ACHN (cell line): ENCODE results near the gene PHACTR1.

Experiments used
- DNase-seq: peaks from one replicate; pipeline ENCODE4 v3.0.0-alpha.2; 2015
- in situ Hi-C: cut with HindIII; loops from 2 replicates; pipeline ENCODE4 v1.10.0; 2017; ENCODE audit warnings: low sequenced_read_pairs, low pct_ligation_motif_present, low pct_unique_long_range_greater_than_20kb

The PHACTR1 gene

GRCh38 chr6:12992770-12993169 is 276.2 kb downstream of the PHACTR1 start:
- in situ Hi-C loops = no loop called here
- DNase-seq = no peak

GRCh38 chr6:12993283-12993898 is 276.8 kb downstream of the PHACTR1 start:
- DNase-seq = no peak
- in situ Hi-C loops = no loop called here

- DNase-seq = no peak
- in situ Hi-C loops = no loop called here
Measured at GRCh38 chr6:12995419-12995818, 278.9 kb downstream of the PHACTR1 start.

GRCh38 chr6:13000537-13000936 is 284.0 kb downstream of the PHACTR1 start:
- in situ Hi-C loops = no loop called here
- no peak for DNase-seq

- in situ Hi-C loops = no loop called here
- DNase-seq = no peak
Measured at GRCh38 chr6:13001927-13002326, 285.4 kb downstream of the PHACTR1 start.

GRCh38 chr6:13004601-13005000 is 288.0 kb downstream of the PHACTR1 start:
- DNase-seq = no peak
- in situ Hi-C loops = no loop called here

- in situ Hi-C loops = no loop called here
- no peak for DNase-seq
Measured at GRCh38 chr6:13005994-13006393, 289.4 kb downstream of the PHACTR1 start.

GRCh38 chr6:13006578-13007300 is 290.2 kb downstream of the PHACTR1 start:
- in situ Hi-C loops = no loop called here
- DNase-seq = no peak

GRCh38 chr6:13007744-13008143 is 291.2 kb downstream of the PHACTR1 start:
- in situ Hi-C loops = no loop called here
- no peak for DNase-seq

GRCh38 chr6:13009031-13009430 is 292.5 kb downstream of the PHACTR1 start:
- in situ Hi-C loops = no loop called here
- DNase-seq = no peak

GRCh38 chr6:13009461-13009860 is 292.9 kb downstream of the PHACTR1 start:
- no peak for DNase-seq
- in situ Hi-C loops = no loop called here

- in situ Hi-C loops = no loop called here
- DNase-seq = no peak
Measured at GRCh38 chr6:13011612-13012146, 295.1 kb downstream of the PHACTR1 start.

GRCh38 chr6:13012296-13012695 is 295.7 kb downstream of the PHACTR1 start:
- no peak for DNase-seq
- in situ Hi-C loops = no loop called here

- in situ Hi-C loops = no loop called here
- no peak for DNase-seq
Measured at GRCh38 chr6:13012977-13013680, 296.6 kb downstream of the PHACTR1 start.

GRCh38 chr6:13013681-13014503 is 297.3 kb downstream of the PHACTR1 start:
- DNase-seq = no peak
- in situ Hi-C loops = no loop called here

GRCh38 chr6:13014504-13015378 is 298.2 kb downstream of the PHACTR1 start:
- DNase-seq = no peak
- in situ Hi-C loops = no loop called here

GRCh38 chr6:13015379-13015681 is 298.8 kb downstream of the PHACTR1 start:
- in situ Hi-C loops = no loop called here
- no peak for DNase-seq

GRCh38 chr6:13024616-13025015 is 308.0 kb downstream of the PHACTR1 start:
- no peak for DNase-seq
- in situ Hi-C loops = no loop called here
